HG02763 (cell line): Measurements from ENCODE around the gene TMED9.
"Not testable (repeated sequence)": the region's sequence is repeated elsewhere in the genome, so short reads cannot be mapped to it uniquely, and the experiment has no call there.

Source experiments
- ATAC-seq: cut with Tn5 transposase; IDR thresholded peaks from one replicate; pipeline ENCODE4 v1.9.1; 2021; ENCODE audit warnings: mild to moderate bottlenecking, moderate library complexity; ENCODE audit not compliant: unreplicated experiment

Gene TMED9

DNA sequence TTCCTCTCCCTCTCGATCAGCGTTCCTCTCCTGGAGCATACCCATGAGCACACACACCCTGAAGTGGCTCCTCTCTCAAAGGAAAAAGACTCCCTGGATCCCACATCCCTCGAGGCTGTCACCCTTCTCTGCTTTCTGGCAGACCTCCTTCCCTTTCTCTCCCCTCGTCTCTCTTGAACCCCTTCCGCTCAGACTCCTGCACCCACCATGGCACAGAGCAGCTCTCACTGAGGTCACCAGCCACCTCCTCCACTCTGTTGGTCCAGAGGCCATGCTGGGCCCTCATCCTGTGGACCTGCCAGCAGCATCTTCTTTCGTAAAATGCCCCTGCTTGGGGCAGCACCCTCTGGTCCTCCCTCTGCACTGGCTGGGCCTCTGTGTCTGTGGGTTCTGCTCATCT is 13.7 kb downstream of the TMED9 start:
- ATAC-seq: no peak

DNA sequence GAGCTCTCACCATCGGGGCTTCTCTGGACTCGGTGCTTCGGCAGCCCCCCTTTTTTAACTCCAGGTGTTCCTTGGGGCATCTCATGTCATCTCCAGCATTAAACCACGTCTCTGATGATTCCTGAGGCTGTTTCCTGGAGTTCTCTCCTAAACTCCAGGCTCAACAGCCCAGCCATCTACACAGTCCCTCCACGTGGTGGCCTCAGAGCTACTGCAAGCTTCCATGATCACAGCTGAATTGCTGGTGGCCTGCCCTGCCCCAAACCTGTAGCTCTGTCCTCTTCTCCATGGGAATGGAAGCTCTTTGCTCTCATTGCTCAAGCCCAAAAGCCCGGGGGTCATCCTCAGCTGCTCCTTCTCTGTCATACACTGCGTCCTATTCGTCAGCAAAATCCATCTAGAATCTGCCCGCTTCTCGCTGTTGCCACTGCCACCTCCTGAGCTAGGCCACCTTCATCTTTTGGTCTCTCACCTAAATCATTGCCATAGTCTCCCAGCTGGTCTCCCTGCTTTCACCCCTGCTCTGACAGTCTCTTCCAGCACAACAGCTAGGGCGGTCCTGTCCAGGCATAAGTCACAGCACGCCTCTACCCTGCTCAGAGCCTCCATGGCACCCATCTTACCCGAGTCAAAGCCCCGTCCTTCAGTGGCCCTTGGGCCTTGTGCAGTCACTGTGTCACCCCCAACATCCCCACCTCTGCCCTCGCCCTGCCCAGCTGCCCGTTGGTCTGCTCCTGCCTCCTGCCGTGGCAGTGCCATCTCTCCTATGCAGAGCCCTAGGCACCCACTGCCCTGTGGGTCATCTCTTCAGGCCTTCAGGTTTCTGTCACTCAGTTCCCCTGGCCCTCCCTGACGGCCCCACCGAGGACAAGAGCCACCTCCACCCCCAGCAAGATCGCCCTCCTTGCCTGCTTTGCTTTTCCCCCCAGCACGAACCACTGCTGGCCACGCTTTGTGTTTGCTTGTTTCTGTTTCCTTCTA is 14.4 kb downstream of the TMED9 start:
- no peak for ATAC-seq

DNA sequence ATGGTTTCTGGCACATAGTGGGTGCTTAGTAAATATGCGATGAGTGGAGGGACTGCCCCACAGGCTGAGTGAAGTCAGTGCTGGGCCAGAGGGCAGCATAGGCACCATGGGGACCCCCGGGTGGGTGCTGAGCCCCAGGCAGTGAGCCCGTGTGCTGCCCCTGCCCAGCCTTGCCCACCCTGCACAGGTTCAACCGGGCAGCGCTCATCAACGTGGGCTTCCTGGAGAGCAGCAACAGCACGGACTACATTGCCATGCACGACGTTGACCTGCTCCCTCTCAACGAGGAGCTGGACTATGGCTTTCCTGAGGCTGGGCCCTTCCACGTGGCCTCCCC is 15.1 kb downstream of the TMED9 start:
- ATAC-seq: no peak

DNA sequence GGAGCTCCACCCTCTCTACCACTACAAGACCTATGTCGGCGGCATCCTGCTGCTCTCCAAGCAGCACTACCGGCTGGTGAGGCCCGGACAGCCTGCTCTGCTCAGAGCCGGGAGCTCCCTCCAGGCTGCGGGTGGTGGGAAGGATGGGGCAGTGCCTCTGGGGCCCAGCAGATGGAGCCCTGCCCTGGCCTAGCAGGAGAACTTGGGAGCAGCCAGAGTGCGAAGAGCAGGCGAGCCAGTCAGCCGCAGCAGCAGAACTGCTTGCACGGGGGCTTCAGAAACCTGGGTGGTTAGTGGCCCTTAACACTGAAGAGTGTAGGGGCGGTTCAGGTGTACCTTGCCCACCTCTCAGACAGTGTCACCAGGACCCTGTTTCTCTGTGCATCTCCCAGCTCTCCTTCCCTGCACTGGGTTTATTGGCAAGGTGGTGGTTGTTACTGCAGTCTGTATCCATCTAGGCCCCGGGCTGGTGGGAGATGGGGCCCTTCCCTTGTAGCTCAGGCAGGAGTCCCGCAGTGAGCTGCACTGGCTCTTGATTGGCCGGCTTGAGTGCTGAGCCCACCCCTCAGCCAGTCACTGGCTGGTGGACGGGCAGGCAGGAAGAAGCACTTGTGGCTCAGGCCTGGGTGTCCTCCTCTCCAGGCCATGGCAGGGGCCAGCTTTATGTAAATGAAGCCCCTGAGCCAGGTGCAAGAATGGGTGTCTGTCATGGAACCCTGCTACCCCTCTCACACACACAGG is 15.6 kb downstream of the TMED9 start:
- no peak for ATAC-seq

GRCh38 chr5:177608243-177609075 is 16.5 kb downstream of the TMED9 start:
- ATAC-seq: no peak

DNA sequence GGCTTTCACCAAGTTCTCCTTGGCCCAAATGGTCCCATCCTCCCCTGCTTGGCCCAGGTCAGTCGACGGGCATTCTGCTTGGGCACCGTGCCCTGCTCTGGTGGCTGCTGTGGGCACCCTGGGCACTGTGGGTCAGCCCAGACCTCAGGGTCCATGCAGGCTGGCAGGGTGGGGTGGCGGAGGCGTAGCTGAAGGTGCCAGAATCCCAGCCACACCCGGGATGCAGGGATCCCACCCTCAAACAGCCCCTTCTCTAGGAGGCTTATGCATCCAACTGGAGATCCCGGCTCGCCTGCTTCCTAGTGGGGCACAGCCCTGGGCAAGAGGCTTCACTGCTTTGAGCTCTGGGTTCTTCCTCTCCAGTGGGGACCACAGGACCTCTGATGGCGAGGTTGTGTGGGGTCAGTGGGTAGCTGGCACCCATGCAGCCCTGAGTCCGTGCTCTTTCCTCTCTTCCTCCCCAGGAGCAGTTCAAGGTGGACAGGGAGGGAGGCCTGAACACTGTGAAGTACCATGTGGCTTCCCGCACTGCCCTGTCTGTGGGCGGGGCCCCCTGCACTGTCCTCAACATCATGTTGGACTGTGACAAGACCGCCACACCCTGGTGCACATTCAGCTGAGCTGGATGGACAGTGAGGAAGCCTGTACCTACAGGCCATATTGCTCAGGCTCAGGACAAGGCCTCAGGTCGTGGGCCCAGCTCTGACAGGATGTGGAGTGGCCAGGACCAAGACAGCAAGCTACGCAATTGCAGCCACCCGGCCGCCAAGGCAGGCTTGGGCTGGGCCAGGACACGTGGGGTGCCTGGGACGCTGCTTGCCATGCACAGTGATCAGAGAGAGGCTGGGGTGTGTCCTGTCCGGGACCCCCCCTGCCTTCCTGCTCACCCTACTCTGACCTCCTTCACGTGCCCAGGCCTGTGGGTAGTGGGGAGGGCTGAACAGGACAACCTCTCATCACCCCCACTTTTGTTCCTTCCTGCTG is 17.4 kb downstream of the TMED9 start:
- no peak for ATAC-seq

DNA sequence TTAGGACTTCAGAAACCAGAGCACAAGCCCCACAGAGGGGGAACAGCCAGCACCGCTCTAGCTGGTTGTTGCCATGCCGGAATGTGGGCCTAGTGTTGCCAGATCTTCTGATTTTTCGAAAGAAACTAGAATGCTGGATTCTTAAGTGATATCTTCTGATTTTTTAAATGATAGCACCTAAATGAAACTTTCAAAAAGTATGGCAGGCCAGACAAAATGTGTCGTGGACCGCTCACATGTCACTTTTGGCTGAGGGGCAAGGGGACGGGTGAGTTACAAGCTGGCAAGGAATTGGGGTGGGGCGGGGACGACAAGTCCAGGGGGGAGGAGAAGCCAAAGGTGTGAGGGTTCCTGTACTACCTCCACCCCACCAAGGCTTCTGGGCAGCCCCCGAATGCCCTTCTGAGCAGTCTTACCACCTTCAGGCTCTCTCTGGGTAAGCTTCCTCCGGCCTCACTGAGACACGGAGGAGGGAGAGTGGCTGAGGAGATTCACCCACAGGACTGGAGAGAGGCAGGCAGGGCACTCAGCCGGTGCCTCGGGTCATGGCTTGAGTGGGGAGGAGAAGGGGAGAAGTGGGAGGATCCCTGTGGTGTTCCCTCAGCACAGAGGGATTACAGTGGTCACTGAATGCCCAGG is 18.2 kb downstream of the TMED9 start:
- no peak for ATAC-seq

DNA sequence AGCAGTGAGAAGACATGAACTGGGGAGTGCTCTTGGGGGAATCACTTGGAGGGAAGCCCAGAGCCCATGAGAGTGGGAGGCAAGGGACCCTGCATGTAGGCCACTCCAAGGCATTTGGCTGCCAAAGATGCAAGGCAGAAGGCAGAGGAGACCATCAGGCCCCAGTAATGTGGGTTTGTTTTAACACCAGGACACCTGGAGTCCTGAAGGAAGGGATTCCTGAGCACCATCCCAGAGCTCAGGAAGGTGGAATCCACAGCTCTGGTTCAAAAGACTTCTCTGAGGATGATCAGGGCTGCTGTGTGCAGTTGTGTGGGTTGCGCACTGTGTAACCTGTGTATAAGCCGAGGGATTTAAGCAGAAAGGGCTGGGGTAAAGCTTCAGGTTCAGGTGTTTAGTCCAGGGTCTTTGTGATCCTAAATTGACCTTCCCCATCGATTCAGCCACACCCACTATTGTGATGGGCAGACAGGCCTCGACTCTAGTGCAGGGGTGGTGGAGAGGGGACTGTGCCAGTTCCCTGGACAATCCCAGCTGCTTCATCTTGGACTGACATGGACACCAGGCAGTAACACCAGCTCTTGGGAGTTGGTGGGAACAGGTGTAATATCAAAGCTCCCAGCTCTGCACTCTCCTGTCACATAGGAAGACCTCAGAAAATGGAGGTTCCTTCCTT is 18.9 kb downstream of the TMED9 start:
- no peak for ATAC-seq

- no peak for ATAC-seq
These were observed 19.6 kb downstream of the TMED9 start for GRCh38 chr5:177611446-177612214.

GRCh38 chr5:177612215-177612673 is 20.2 kb downstream of the TMED9 start:
- no peak for ATAC-seq

GRCh38 chr5:177620560-177620959 is 28.6 kb downstream of the TMED9 start:
- no peak for ATAC-seq

- not testable (repeated sequence) for ATAC-seq
These were observed 32.2 kb downstream of the TMED9 start for GRCh38 chr5:177624172-177624571.

- ATAC-seq: not testable (repeated sequence)
These were observed 38.2 kb downstream of the TMED9 start for GRCh38 chr5:177630186-177630585.

DNA sequence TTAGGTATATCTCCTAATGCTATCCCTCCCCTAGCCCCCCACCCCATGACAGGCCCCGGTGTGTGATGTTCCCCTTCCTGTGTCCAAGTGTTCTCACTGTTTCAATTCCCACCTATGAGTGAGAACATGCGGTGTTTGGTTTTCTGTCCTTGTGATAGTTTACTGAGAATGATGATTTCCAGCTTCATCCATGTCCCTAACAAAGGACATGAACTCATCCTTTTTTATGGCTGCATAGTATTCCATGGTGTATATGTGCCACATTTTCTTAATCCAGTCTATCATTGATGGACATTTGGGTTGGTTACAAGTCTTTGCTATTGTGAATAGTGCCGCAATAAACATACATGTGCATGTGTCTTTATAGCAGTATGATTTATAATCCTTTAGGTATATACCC is 42.9 kb downstream of the TMED9 start:
- ATAC-seq: not testable (repeated sequence)

GRCh38 chr5:177645462-177645861 is 53.5 kb downstream of the TMED9 start:
- ATAC-seq: not testable (repeated sequence)
